ENCODE data around the gene RRP1B. TPM values are rescaled to one million over a fixed set of nuclear protein-coding genes. Genes with fewer than 3 reads are reported as not detected.

RRP1B gene
- total RNA-seq, 1 donor from 2014 or later: 34.9 TPM

DNA sequence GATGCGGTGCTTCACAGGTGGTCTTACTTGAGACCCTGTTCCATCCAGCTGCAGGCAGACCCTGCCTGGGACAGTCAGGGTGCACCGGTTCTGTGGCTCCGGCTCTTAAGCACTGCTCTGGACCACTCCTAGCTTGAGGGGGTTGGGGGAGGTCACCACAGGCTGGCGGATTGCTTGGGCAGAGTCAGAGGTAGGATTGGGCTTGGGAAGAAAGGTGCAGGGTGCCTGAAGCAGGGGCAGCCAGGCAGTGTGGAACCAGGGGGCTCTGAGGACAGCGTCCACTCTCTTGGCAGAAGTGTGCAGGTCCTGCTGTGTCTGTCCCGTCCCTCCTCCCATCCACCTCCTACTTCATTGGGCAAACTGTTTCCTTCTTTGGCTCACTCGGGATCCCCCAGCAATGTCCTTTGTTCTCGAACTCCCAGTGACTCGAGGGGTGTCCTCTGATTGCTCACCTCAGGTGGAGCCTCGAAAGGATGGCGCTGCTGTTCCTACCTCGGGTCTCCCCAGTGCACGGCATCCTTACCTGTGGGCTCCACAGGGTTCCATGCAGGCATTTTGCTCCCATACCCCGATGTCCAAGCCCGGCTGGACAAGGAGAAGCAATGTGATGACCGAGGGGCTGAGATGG lies 61.3 kb downstream of the RRP1B start:
- no peak for DNase-seq (ENCODE audit: low read depth)

- DNase-seq (ENCODE audit: low read depth): no peak
Observed at GRCh38 chr21:43721206-43721605, 61.8 kb downstream of the RRP1B start.

DNA sequence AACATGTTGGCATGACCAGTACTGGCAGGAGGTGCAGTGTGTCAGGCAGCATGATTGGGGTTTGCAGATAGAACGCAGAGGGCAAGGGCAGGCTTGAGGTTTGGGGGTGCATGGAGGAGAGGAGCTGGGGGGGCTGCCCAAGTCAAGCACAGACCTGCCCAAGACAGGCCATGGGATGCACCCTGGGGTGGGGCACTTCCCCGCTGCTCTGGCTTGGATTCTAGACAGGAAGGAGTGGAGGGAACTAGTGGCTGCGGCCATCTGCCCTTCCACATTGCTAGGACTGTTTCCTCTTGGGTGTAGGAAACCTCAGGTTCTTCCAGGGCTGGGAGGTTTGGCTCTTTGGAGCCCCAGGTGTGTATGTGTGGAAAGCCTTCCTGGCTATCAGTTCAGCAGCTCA lies 62.6 kb downstream of the RRP1B start:
- DNase-seq (ENCODE audit: low read depth): no peak

GRCh38 chr21:43723648-43724047 lies 64.3 kb downstream of the RRP1B start:
- no peak for DNase-seq (ENCODE audit: low read depth)

DNA sequence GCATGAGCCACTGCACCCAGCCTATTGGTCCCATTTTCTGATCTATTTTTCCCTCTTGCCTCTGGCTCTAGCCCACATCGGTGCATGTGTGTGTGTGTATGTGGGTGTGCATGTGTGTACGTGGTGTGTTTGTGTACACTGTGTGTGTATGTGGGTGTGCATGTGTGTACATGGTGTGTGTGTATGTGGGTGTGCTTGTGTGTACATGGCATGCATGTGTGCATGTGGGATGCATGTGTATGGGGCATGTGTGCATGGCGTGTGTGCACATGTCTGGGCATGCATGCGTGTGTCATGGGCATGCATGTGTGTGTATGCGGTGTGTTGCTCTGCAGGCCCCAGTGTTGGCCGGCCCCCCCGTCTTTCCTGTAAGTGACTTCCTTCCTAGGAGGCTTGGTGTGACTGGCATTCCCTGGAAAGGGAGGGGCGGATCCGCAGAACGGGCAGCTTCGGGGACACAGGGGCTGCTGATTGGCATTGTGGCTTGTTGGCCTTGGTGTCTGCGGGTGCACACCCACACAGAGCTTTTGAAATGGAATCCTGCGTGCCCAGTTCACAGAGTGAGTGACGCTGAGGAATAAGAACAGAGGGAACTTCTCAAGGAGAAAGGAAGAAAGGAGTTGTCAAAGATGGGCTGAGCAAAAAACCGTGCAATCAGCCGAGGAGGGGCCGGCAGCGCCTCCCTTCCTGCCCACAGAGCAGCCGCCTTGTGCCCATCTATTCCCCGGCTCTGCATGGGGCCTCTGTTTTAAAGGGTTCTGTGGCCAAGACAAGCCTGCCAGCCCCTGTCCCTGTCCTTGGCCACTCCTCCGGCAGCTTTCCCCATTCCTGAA lies 67.5 kb downstream of the RRP1B start:
- DNase-seq (ENCODE audit: low read depth): peak; percentile 71

DNA sequence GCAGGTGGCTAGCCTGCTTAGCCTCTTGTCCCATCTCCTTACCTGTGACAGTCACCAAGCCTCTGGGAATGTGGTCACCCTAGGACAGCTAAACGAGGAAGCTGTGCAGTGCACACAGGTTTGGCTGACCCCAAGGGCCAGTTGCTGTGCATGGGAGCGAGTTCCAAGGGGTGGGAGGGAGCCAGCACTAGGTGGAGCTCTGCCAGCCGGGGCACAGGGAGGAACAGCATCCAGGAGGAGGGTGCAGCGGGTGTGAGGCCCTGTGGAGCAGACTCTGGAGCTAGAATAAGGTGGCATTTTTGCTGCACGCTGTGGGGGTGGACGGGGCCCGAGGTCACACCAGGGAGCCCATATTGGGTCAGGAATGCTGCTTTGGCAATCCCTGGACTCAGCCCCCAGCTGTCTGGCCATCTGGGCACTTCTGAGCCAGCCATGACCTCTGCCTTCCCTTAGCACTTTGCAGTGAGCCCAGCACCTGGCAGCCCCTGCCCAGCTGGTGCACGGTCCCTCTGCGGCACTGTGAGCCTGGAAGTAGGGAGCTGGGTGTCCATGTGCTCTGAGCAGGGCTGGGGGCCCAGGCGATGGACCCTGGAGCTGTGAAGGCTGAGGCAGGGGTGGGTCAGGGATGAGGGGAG lies 68.3 kb downstream of the RRP1B start:
- DNase-seq (ENCODE audit: low read depth): peak; percentile 90

- DNase-seq (ENCODE audit: low read depth): no peak
Observed at GRCh38 chr21:43728154-43728466, 68.8 kb downstream of the RRP1B start.

DNA sequence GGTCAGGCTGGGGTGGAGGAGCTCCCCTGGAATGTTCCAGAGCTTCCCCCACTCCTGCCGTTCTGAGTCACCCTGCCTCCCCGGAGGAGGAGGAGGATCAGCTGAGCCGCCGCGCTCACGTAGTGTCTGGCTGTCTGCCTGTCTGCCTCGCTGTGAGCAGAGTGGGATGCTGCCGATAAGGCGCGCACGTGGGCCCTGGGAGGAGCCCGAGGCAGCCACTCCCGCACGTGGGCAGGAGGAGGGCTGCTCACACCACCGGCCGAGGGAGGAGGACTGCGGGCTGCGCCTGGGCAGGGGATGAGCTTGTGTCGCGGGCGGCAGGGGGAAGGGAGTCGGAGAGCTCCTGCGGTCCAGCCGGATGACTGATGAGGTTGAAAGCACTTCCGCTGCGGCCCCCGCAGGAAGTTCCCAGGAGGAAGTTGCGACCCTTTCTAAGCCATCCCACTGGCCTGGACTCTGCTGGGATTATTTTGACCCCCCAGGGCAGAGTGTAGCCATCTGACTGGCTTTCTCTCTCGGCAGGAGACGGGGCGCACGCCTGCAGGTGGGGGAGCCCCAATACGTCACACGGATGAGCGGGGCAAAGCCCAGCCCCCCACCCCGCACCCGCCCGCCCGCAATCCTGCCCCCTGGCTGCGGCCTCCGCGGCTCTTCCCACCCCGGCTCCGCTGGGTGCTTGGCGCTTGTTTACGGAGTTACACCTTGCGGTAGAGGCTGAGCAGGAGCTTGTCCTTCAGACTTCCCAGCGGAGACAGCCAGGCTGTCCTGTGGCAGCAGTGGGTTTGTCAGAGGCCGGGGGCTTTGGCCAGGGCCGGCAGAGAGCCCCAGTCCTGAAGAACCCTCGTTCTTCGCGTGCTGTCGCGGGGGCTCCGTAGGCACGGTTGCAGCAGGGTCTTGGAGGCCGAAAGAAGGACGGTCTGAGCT lies 69.4 kb downstream of the RRP1B start:
- peak; percentile 97 for DNase-seq (ENCODE audit: low read depth)

DNA sequence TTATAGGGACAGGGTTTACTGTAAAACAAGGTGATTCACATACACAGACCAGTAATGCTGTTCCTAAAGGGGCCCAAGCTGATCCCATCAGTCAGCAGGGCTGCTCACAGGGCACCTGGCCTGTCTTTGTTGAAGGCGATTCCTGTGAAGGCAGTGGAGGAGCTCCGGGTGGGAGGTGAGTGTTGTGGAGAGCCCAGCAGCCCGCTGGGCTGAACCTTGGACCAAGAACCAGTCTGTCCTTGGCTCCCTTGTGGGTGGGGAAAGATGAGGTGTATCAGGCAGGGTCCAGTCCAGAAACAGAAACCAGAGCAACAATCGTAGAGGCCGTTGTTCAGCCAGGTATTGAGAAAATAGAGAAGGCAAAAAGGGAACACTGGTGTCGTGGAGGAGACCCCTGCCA lies 72.1 kb downstream of the RRP1B start:
- DNase-seq (ENCODE audit: low read depth): no peak

- DNase-seq (ENCODE audit: low read depth): peak; percentile 79
Observed at GRCh38 chr21:43731891-43732711, 72.7 kb downstream of the RRP1B start.

DNA sequence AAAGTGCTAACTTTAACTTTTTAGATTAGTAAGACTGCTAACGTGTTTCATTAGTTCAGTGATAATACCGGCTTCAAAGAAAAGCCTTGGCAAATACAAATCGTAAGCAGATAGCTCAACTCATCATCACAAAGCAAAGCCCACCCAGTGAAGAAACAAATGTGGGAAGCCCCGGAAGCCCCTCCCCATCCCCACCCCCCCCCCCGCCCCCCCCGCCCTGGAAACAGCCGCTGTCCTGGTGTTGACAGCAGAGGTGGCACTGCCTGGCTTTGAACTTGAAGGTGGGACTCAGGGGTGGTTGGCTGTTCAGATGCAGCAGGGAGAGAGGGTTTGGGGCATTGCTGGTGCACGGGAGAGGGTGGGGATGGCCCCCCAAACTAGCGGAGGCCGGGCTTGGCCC lies 73.7 kb downstream of the RRP1B start:
- DNase-seq (ENCODE audit: low read depth): no peak

DNA sequence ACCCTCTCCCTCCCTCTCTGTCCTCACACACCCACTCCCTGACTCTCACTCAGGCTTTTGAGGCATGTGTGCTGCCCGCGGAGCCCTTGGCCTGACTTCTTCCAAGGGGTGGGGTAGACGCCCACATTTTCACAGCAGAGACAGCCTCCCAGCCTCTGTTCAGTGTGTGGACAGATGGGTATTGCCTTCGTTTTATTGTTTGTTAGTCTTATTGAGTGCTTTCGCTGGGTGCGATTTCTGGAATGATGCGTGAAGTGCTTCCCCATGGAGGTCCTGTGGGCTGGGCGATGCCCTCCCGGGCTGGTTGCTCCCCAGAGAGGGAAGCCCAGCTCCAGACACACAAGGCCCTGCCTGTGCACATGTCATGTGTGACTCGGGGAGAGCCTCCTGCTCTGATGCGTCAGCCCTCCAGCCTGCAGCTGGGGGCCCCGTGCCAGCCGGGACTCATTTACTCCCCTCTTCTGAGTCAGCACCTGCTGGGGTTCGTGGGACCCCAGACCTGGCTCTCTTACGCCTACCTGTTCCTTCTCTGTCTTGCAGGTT lies 74.2 kb downstream of the RRP1B start:
- DNase-seq (ENCODE audit: low read depth): peak; percentile 83

DNA sequence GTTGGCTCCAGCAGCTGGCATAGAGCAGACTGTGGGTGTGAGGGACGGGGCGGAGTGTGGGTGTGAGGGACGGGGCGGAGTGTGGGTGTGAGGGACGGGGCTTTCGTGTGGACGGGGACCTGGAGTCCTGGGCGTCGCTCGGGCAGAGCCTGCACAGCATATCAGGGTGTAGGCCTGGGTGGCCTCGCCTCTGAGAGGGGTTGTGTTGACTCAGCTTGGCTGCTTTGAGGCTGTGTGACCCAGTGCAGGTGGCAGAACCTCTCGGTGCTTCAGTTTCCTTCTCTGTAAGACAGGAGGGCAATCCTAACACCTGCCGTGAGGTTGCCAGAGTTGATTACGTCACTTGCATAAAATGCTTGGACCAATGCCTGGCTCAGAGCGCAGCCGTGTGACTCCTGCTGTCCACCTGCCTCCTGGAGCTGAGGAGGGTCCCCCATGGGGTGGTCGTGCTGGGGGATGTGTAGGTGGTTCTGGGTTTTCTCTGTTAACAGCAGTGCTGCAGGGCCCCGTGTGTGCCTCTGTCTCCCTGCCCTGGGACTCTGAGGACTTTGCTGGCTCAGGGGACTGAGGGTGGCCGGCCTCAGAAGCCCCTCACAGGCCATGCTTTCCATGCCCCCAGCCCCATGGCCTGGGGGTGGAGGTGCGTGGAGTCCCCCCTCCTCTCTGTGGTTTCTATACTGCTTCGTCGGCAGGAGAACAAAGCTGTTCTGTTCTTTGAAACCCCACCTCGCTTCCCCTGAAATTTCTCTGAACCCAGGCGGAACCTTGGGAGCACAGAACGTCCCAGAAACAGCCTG lies 75.0 kb downstream of the RRP1B start:
- peak; percentile 51 for DNase-seq (ENCODE audit: low read depth)

GRCh38 chr21:43734928-43735229 lies 75.5 kb downstream of the RRP1B start:
- DNase-seq (ENCODE audit: low read depth): peak; percentile 82

GRCh38 chr21:43735236-43736091 lies 76.1 kb downstream of the RRP1B start:
- DNase-seq (ENCODE audit: low read depth): no peak

DNA sequence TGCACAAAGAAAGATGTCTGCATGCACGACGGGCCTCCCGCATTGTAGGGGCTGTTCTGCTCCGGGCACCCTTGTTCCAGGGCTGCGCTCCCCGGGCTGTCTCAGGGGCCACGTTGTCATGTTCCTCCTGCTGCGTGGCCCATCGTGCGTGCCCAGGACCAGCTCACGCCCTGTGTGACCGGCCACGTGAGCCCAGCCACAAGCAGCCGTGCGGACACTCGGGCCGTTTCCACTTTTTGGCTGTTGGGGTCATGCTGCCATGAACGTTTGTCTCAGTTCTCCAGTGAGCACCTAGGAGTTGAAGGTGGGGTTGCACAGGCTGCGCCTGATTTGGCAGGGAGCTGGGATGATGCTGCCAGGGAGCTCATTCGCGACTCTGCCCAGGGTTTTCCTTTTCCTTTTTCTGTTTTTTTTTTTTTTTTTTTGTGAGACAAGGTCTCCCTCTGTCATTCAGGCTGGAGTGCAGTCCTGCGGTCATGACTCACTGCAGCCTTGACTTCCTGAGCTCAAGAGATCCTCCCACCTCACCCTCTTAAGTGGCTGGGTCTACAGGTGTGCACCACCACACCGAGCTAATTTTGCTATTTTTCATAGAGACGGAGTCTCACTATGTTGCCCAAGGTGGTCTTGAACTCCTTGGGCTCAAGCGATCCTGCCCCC lies 77.0 kb downstream of the RRP1B start:
- no peak for DNase-seq (ENCODE audit: low read depth)

DNA sequence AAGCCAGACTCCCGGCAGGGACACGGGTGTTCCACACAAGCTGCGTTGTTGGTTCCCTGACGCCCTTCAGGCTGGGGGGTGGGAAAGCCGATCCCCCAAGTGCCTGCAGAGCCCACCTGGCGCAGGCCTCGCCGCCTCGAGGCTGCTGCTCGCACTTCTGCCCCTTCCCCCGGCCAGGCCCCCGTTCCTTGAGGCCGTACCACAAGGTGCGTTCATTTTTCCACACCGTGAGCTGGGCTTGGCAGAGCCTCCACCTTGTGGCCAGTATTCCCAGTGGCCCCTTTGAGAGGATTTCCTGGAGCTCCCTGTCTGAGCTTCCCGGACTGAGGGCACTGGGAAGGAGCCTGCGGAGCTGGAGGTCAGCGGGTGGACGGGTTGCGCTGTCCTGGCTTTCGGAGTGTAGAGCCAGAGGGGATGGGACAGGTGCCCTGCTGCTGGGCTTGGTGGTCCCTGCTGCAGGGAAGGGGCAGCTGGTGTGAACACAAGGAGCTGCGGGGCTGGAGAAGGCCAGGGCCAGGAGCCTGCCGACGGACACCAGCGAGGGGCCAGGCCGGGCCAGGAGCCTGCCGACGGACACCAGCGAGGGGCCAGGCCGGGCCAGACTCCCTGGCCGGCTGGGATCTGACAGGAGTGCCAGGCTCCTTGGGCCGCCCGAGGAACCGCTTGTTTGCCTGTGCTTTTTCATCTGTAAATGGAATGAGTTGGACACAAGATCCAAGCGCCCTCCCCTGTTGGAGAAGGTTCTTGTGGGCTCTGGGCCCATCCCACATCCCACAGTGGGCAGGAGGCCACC lies 78.0 kb downstream of the RRP1B start:
- no peak for DNase-seq (ENCODE audit: low read depth)
